Ureter (tissue), 1 donor: ENCODE results near the gene KRTAP5-11. TPM values are rescaled to one million over a fixed set of nuclear protein-coding genes. Genes with fewer than 3 reads are reported as not detected.

Experiments
- total RNA-seq: library from RNA; stranded (reverse); gene quantifications from one replicate; pipeline ENCODE4 v1.2.4, GENCODE V29; 2023
- donor health status: DM: yes; HTN: yes; CAD: no.

KRTAP5-11 gene
- total RNA-seq, 1 donor from 2014 or later: not detected

Other genes starting within 250 kb of the KRTAP5-11 start
- 60.9 TPM for gene DHCR7, start 134.5 kb downstream of the KRTAP5-11 start, total RNA-seq
- gene NADSYN1, start 129.7 kb downstream of the KRTAP5-11 start, total RNA-seq: 262 TPM
- gene KRTAP5-7, start 55.6 kb downstream of the KRTAP5-11 start, total RNA-seq: 5.8 TPM
- 5.0 TPM for gene KRTAP5-8, start 44.9 kb downstream of the KRTAP5-11 start, total RNA-seq
- 10.3 TPM for gene KRTAP5-9, start 34.5 kb downstream of the KRTAP5-11 start, total RNA-seq
- gene KRTAP5-10, start 17.3 kb downstream of the KRTAP5-11 start, total RNA-seq: 2.9 TPM